K562 (cell line): ENCODE data around the gene TMEM163. TPM values are rescaled to one million over a fixed set of nuclear protein-coding genes. Genes with fewer than 3 reads are reported as not detected.

ENCODE experiments used
- ATAC-seq: fragments of 200-7000 bp; cut with Tn5 transposase; 3 replicates; pipeline ENCODE4 v1.9.1; 2020; ENCODE audit warnings: moderate library complexity
- BruUV-seq: library from RNA; stranded (reverse); fragments of 400-500 nt; replicated peaks from 2 replicates; lab custom pipeline; 2021; lab: Mats Ljungman, UMichigan
- CTCF ChIA-PET: fragments of 300-600 bp; formaldehyde crosslinking; extraction: SDS; loops from one replicate; lab custom pipeline; 2021; ENCODE audit warnings: low intra/inter-chr PET ratio; lab: Yijun Ruan, JAX
- POLR2A ChIA-PET: fragments of 300-600, 350-650 bp; sonication (Branson Sonifier 250); formaldehyde crosslinking; extraction: SDS; loops from one replicate; lab custom pipeline; 2021; ENCODE audit warnings: antibody characterized with exemption, inconsistent platforms; lab: Yijun Ruan, JAX
- DNase-seq, 4 experiments: peaks; one replicate each; pipeline versions ENCODE4 v3.0.0 to v3.0.0-alpha.2; 2011 to 2018; ENCODE audit warnings: low spot score in 3 of 4, mixed read lengths in 3 of 4; ENCODE audit errors: extremely low read depth in 1 of 4
- FAIRE-seq: peaks from 2 replicates; lab custom pipeline; 2011; peaks lifted over from hg19 to GRCh38; lab: Jason Lieb, UNC
- H2AFZ ChIP-seq: 2 replicates; pipeline ENCODE4 v1.6.0; 2011; ENCODE audit warnings: low read depth, low read length, control low read depth, inconsistent platforms
- H3K27ac ChIP-seq: fragments of 200-600 bp; 3 replicates; pipeline ENCODE4 v1.8.0; 2011; ENCODE audit warnings: low read depth, mild to moderate bottlenecking, control low read depth, inconsistent platforms, low read length, moderate library complexity, mixed read lengths; ENCODE audit errors: extremely low read depth
- H3K27me3 ChIP-seq, 2 experiments: fragments of 300-600 bp in 1 of 2; 2 replicates in 1 of 2; 3 replicates in 1 of 2; pipeline versions ENCODE4 v1.6.0 to v1.8.0; 2011; ENCODE audit warnings: inconsistent platforms in 2 of 2, low read length in 2 of 2, mild to moderate bottlenecking in 1 of 2, mixed read lengths in 1 of 2, moderate library complexity in 1 of 2; ENCODE audit not compliant: control insufficient read depth in 2 of 2, insufficient read depth in 2 of 2
- H3K36me3 ChIP-seq: fragments of 300-600 bp; 3 replicates; pipeline ENCODE4 v1.8.0; 2011; ENCODE audit warnings: mild to moderate bottlenecking, low read length, inconsistent platforms; ENCODE audit not compliant: control insufficient read depth, insufficient read depth
- H3K4me1 ChIP-seq, 2 experiments: fragments of 200-600 bp in 1 of 2; replicated peaks in 1 of 2; 2 replicates in 1 of 2; 3 replicates in 1 of 2; pipeline versions ENCODE4 v1.5.1 to v1.8.0; 2011; ENCODE audit warnings: inconsistent platforms in 2 of 2, low read length in 2 of 2, mild to moderate bottlenecking in 1 of 2, mixed read lengths in 1 of 2, moderate library complexity in 1 of 2; ENCODE audit not compliant: control insufficient read depth in 2 of 2, insufficient read depth in 2 of 2
- H3K4me2 ChIP-seq: 2 replicates; pipeline ENCODE4 v1.6.1; 2011; ENCODE audit warnings: low read length, control low read depth, inconsistent platforms, mixed read lengths; ENCODE audit not compliant: insufficient read depth
- H3K4me3 ChIP-seq: fragments of 200-600 bp; sonication (generic), shearing (Covaris generic); 2 replicates; pipeline ENCODE4 v1.5.1; 2016; ENCODE audit warnings: control low read depth, inconsistent platforms
- H3K79me2 ChIP-seq: fragments of 200-600 bp; 3 replicates; pipeline ENCODE4 v1.8.0; 2011; ENCODE audit warnings: low read length, inconsistent platforms; ENCODE audit not compliant: control insufficient read depth, insufficient read depth
- H3K9ac ChIP-seq, 2 experiments: 2 replicates each; pipeline versions ENCODE4 v1.6.0 to v1.6.1; 2011; ENCODE audit warnings: low read depth in 2 of 2, low read length in 2 of 2, control low read depth in 1 of 2, inconsistent platforms in 1 of 2, mild to moderate bottlenecking in 1 of 2, mixed read lengths in 1 of 2; ENCODE audit not compliant: insufficient read depth in 1 of 2
- H3K9me1 ChIP-seq: one replicate; pipeline ENCODE4 v1.6.0; 2011; ENCODE audit warnings: inconsistent platforms, mild to moderate bottlenecking, low read length, moderate library complexity; ENCODE audit not compliant: control insufficient read depth, insufficient read depth
- H3K9me3 ChIP-seq: replicated peaks from 2 replicates; pipeline ENCODE4 v1.5.1; 2011; ENCODE audit warnings: low read depth, low read length, inconsistent platforms; ENCODE audit not compliant: control insufficient read depth, insufficient read depth
- H4K20me1 ChIP-seq: replicated peaks from 2 replicates; pipeline ENCODE4 v1.6.1; 2011; ENCODE audit warnings: low read length, inconsistent platforms, mixed read lengths; ENCODE audit not compliant: control insufficient read depth, insufficient read depth
- BHLHE40 ChIP-seq: IDR thresholded peaks from 2 replicates; pipeline ENCODE4 v1.6.1; 2011; ENCODE audit warnings: low read length, improper control_type of control experiment
- CBX5 ChIP-seq: IDR thresholded peaks from 2 replicates; pipeline ENCODE4 v1.6.1; 2014; ENCODE audit warnings: low read depth, borderline replicate concordance
- DACH1 ChIP-seq: fragments of 450-650 bp; IDR thresholded peaks from 2 replicates; pipeline ENCODE4 v1.6.1; 2018; ENCODE audit not compliant: partially characterized antibody
- ETV6 ChIP-seq, 3 experiments: fragments of 150-350 bp in 1 of 3; sonication (generic) in 1 of 3; formaldehyde crosslinking in 1 of 3; IDR thresholded peaks; 2 replicates each; pipeline versions ENCODE4 v1.6.1 to v1.8.0; 2014 to 2022; ENCODE audit warnings: borderline replicate concordance in 2 of 3, low read depth in 2 of 3, antibody characterized with exemption in 1 of 3, low read length in 1 of 3, mild to moderate bottlenecking in 1 of 3, missing genetic modification reagents in 1 of 3
- HSF4 ChIP-seq: fragments of 250-450 bp; sonication (Bioruptor Pico); IDR thresholded peaks from 2 replicates; pipeline ENCODE4 v2.1.2; 2022; ENCODE audit warnings: mild to moderate bottlenecking, moderate library complexity, borderline replicate concordance
- MBD2 ChIP-seq: sonication (generic); IDR thresholded peaks from 2 replicates; pipeline ENCODE4 v1.6.1; 2016; ENCODE audit warnings: low read depth, borderline replicate concordance
- NFATC3 ChIP-seq: fragments of 450-650 bp; IDR thresholded peaks from 2 replicates; pipeline ENCODE4 v1.6.1; 2017; ENCODE audit warnings: mild to moderate bottlenecking
- PRDM10 ChIP-seq: fragments of 450-650 bp; IDR thresholded peaks from 2 replicates; pipeline ENCODE4 v1.6.1; 2018; ENCODE audit not compliant: partially characterized antibody
- SETDB1 ChIP-seq: IDR thresholded peaks from one replicate; pipeline ENCODE4 v1.6.1; 2012; ENCODE audit warnings: low read length, control low read depth, inconsistent platforms
- ZNF586 ChIP-seq: fragments of 450-650 bp; formaldehyde crosslinking; conservative IDR thresholded peaks from 2 replicates; pipeline ENCODE4 v1.4.0; 2020; ENCODE audit warnings: mild to moderate bottlenecking, moderate library complexity
- WGBS: fragments of 100-300 bp; shearing (Covaris generic); methylation state at CpG from one replicate; pipeline ENCODE4 v1.1.6; 2016; ENCODE audit warnings: low coverage, mixed read lengths; ENCODE audit not compliant: insufficient coverage; ENCODE audit errors: missing lambda C conversion rate; 5-methylcytosine and 5-hydroxymethylcytosine counted together
- in situ Hi-C: fragments of 300-500 bp; cut with MboI; formaldehyde crosslinking; loops from 4 replicates; pipeline ENCODE4 v1.15.0; 2018; ENCODE audit warnings: inconsistent platforms, mixed read lengths
- intact Hi-C: fragments of 100-400 bp; cut with micrococcal nuclease; formaldehyde crosslinking; loops from 2 replicates; pipeline ENCODE4 v1.14.2; 2022
- polyA plus RNA-seq, 8 experiments: library from polyadenylated mRNA; depleted of rRNA in 4 of 8; stranded (reverse) in 5 of 8; unstranded in 3 of 8; fragments of >200 nt; fragmentation: Nextera tagmentation in 2 of 8; fragmentation: Illumina TruSeq in 1 of 8; extraction: Ambion mirVana in 2 of 8; extraction: Trizol in 1 of 8; gene quantifications; 2 replicates each; pipeline versions ENCODE4 v1.2.1 to v1.2.3, GENCODE V29; 2011 to 2014; ENCODE audit warnings: inconsistent platforms in 1 of 8, missing spikeins in 1 of 8
- total RNA-seq, 7 experiments: library from RNA; depleted of rRNA in 6 of 7; stranded (reverse); fragments of >200 nt in 6 of 7; fragmentation: Illumina TruSeq in 2 of 7; extraction: Trizol in 2 of 7; gene quantifications; 2 replicates each; pipeline versions ENCODE4 v1.2.1 to v1.2.3, GENCODE V29; 2011 to 2021; ENCODE audit warnings: low replicate concordance in 1 of 7

The TMEM163 gene
- total and polyA plus RNA-seq, 9 of the 15 experiments (the other 6 are each of a cell fraction or from before 2014, with no cell fraction given) = 0.04 to 0.68 (median 0.16) TPM; not detected in 3

GRCh38 chr2:134576478-134576877 is 142.3 kb downstream of the TMEM163 start (continued):
- no peak for TF ChIP-seq ETV6 (IDR thresholded peaks at IDR 0.05; ENCODE audit: borderline replicate concordance in 1 of 2, low read depth in 2 of 2, low read length in 1 of 2)
- no peak for TF ChIP-seq ETV6 (CRISPR knock-in tag; IDR thresholded peaks at IDR 0.05; ENCODE audit: borderline replicate concordance)
- TF ChIP-seq CBX5 = no peak
- TF ChIP-seq BHLHE40 = no peak
- no peak for TF ChIP-seq PRDM10
- TF ChIP-seq, all 486 proteins: peak for 2

GRCh38 chr2:134575888-134576287 is 142.9 kb downstream of the TMEM163 start:
- H3K79me2 ChIP-seq = no peaks in the 10 kb centered on the region
- ATAC-seq (no peak), FAIRE-seq (no peak), DNase-seq (no peak)
- no peaks in the 10 kb centered on the region for H3K9me1 ChIP-seq
- no peaks in the 10 kb centered on the region for H3K9me3 ChIP-seq
- H4K20me1 ChIP-seq = no peaks in the 10 kb centered on the region
- H3K4me2 ChIP-seq = no peak overlapping the region
- peaks cover 0 to 18% of the 10 kb centered on the region in 2 experiments; a peak in 1 of 5 replicates for H3K27me3 ChIP-seq
- H2AFZ ChIP-seq = no peak overlapping the region
- intact Hi-C loops = no loop called here
- no peaks in the 10 kb centered on the region for H3K36me3 ChIP-seq
- BruUV-seq = no TSS peak
- H3K4me1 ChIP-seq = no peaks in the 10 kb centered on the region
- CTCF ChIA-PET = no interaction called here
- 0% methylated on average over 5 of the region's 5 CpGs for WGBS
- TF ChIP-seq NFATC3 = no peak
- TF ChIP-seq HSF4 (CRISPR knock-in tag) = no peak
- no peak for TF ChIP-seq ZNF586 (CRISPR knock-in tag)
- no peak for TF ChIP-seq SETDB1
- TF ChIP-seq MBD2 = no peak
- TF ChIP-seq DACH1 = no peak
- H3K9ac ChIP-seq = no peak overlapping the region
- in situ Hi-C loops = no loop called here
- H3K4me3 ChIP-seq = no peak overlapping the region
- POLR2A ChIA-PET = no interaction called here
- H3K27ac ChIP-seq = no peak overlapping the region
